HCT116 (cell line): ENCODE measurements around the gene GGACT. TPM values are rescaled to one million over a fixed set of nuclear protein-coding genes. Genes with fewer than 3 reads are reported as not detected.

Source experiments
- ATAC-seq: fragments of 200-7000 bp; cut with Tn5 transposase; 2 replicates; pipeline ENCODE4 v1.9.1; 2020; ENCODE audit warnings: mild to moderate bottlenecking, moderate library complexity
- BruUV-seq: library from RNA; stranded (reverse); fragments of 400-500 nt; replicated peaks from 2 replicates; lab custom pipeline; 2021; lab: Mats Ljungman, UMichigan
- CTCF ChIA-PET: fragments of 300-600 bp; sonication (Branson Sonifier 250); formaldehyde crosslinking; loops from one replicate; lab custom pipeline; 2021; ENCODE audit warnings: antibody characterized with exemption; lab: Charles Lee
- POLR2A ChIA-PET: fragments of 300-600, 350-600 bp; sonication (Branson Sonifier 250); formaldehyde crosslinking; loops from one replicate; lab custom pipeline; 2021; ENCODE audit warnings: antibody characterized with exemption; lab: Charles Lee
- RAD21 ChIA-PET, 2 experiments: fragments of 300-600 bp; sonication (Branson Sonifier 250); formaldehyde crosslinking; loops; one replicate each; lab custom pipeline; 2023; ENCODE audit warnings: low total read pairs in 2 of 2; ENCODE audit not compliant: uncharacterized antibody in 2 of 2, unreplicated experiment in 2 of 2, low non-redundant PET in 1 of 2; lab: Charles Lee
- DNase-seq: peaks from one replicate; pipeline ENCODE4 v3.0.0-alpha.2; 2010; ENCODE audit warnings: low read depth, low spot score
- H2AFZ ChIP-seq: fragments of 200-600 bp; shearing (Covaris generic), sonication (generic); 2 replicates; pipeline ENCODE4 v1.6.1; 2017; ENCODE audit warnings: low read depth, mixed run types, mixed read lengths, antibody characterized with exemption, low read length; ENCODE audit not compliant: poor library complexity, severe bottlenecking
- H3K27ac ChIP-seq: 2 replicates; pipeline ENCODE4 v1.5.1; 2012; ENCODE audit warnings: low read depth, low read length
- H3K27me3 ChIP-seq: fragments of 200-600 bp; sonication (generic); 2 replicates; pipeline ENCODE4 v1.6.1; 2016; ENCODE audit warnings: mixed run types, low read length, mixed read lengths; ENCODE audit not compliant: insufficient read depth
- H3K36me3 ChIP-seq, 2 experiments: fragments of 200-500 bp in 1 of 2; fragments of 200-600 bp in 1 of 2; sonication (Bioruptor generic) in 1 of 2; sonication (generic) in 1 of 2; 2 replicates each; pipeline versions ENCODE4 v1.5.1 to v1.6.1; 2014 to 2016; ENCODE audit warnings: low read length in 2 of 2, inconsistent platforms in 1 of 2, mixed read lengths in 1 of 2, mixed run types in 1 of 2; ENCODE audit not compliant: insufficient read depth in 2 of 2, control insufficient read depth in 1 of 2
- H3K4me1 ChIP-seq, 2 experiments: fragments of 200-600 bp in 1 of 2; sonication (generic) in 1 of 2; 2 replicates each; pipeline versions ENCODE4 v1.5.1 to v1.6.1; 2012 to 2017; ENCODE audit warnings: low read length in 2 of 2, inconsistent platforms in 1 of 2, mild to moderate bottlenecking in 1 of 2, mixed read lengths in 1 of 2, mixed run types in 1 of 2, moderate library complexity in 1 of 2; ENCODE audit not compliant: insufficient read depth in 2 of 2, control insufficient read depth in 1 of 2
- H3K4me2 ChIP-seq: fragments of 200-600 bp; sonication (generic); 2 replicates; pipeline ENCODE4 v1.6.1; 2017; ENCODE audit warnings: mixed run types, low read length, mixed read lengths
- H3K4me3 ChIP-seq, 2 experiments: fragments of 200-600 bp in 1 of 2; sonication (generic) in 1 of 2; replicated peaks in 1 of 2; 2 replicates each; pipeline ENCODE4 v1.5.1; 2011 to 2016; ENCODE audit warnings: low read length in 2 of 2, control low read depth in 1 of 2, low read depth in 1 of 2, mild to moderate bottlenecking in 1 of 2, mixed read lengths in 1 of 2, mixed run types in 1 of 2
- H3K79me2 ChIP-seq: fragments of 200-600 bp; sonication (generic); 2 replicates; pipeline ENCODE4 v1.6.1; 2017; ENCODE audit warnings: mild to moderate bottlenecking, mixed run types, low read length, moderate library complexity, mixed read lengths; ENCODE audit not compliant: insufficient read depth
- H3K9ac ChIP-seq: fragments of 200-600 bp; sonication (generic); 2 replicates; pipeline ENCODE4 v1.6.1; 2016; ENCODE audit warnings: low read length, mixed read lengths
- H3K9me2 ChIP-seq: fragments of 200-600 bp; sonication (generic), shearing (Covaris generic); 2 replicates; pipeline ENCODE4 v1.6.1; 2017; ENCODE audit warnings: mixed run types, mild to moderate bottlenecking, moderate library complexity; ENCODE audit not compliant: insufficient read depth
- H3K9me3 ChIP-seq, 2 experiments: fragments of 200-500 bp in 1 of 2; fragments of 200-600 bp in 1 of 2; sonication (Bioruptor generic) in 1 of 2; sonication (generic) in 1 of 2; 2 replicates each; pipeline ENCODE4 v1.6.1; 2014 to 2017; ENCODE audit warnings: low read length in 2 of 2, mixed read lengths in 2 of 2, inconsistent platforms in 1 of 2, low read depth in 1 of 2, mild to moderate bottlenecking in 1 of 2, mixed run types in 1 of 2, moderate library complexity in 1 of 2; ENCODE audit not compliant: control insufficient read depth in 1 of 2, insufficient read depth in 1 of 2
- H4K20me1 ChIP-seq: fragments of 200-600 bp; sonication (generic), shearing (Covaris generic); 2 replicates; pipeline ENCODE4 v1.6.1; 2017; ENCODE audit warnings: mixed run types, mild to moderate bottlenecking, moderate library complexity; ENCODE audit not compliant: insufficient read depth
- CTCF ChIP-seq, 3 experiments: fragments of 200-600 bp in 1 of 3; sonication (generic) in 1 of 3; IDR thresholded peaks in 2 of 3; conservative IDR thresholded peaks in 1 of 3; 2 replicates each; pipeline ENCODE4 v1.5.1; 2012 to 2017; ENCODE audit warnings: low read depth in 2 of 3, low read length in 2 of 3, antibody characterized with exemption in 1 of 3, borderline replicate concordance in 1 of 3, control low read depth in 1 of 3, mild to moderate bottlenecking in 1 of 3, mixed read lengths in 1 of 3, mixed run types in 1 of 3, moderate library complexity in 1 of 3; ENCODE audit not compliant: insufficient read depth in 1 of 3
- EGR1 ChIP-seq: IDR thresholded peaks from 2 replicates; pipeline ENCODE4 v1.6.1; 2012; ENCODE audit warnings: low read depth
- JUND ChIP-seq: IDR thresholded peaks from 2 replicates; pipeline ENCODE4 v1.6.1; 2012
- POLR2A ChIP-seq: IDR thresholded peaks from 2 replicates; pipeline ENCODE4 v1.7.0; 2011; ENCODE audit warnings: borderline replicate concordance; ENCODE audit not compliant: insufficient read depth, insufficient read length; ENCODE audit errors: extremely low read depth
- POLR2AphosphoS5 ChIP-seq: IDR thresholded peaks from 2 replicates; pipeline ENCODE4 v1.6.1; 2011; ENCODE audit warnings: mild to moderate bottlenecking, low read depth, low read length, moderate library complexity
- RAD21 ChIP-seq: IDR thresholded peaks from 2 replicates; pipeline ENCODE4 v1.6.1; 2012; ENCODE audit warnings: low read depth, mild to moderate bottlenecking
- REST ChIP-seq: IDR thresholded peaks from 2 replicates; pipeline ENCODE4 v1.6.1; 2012; ENCODE audit warnings: low read depth
- SIN3A ChIP-seq: IDR thresholded peaks from 2 replicates; pipeline ENCODE4 v1.6.1; 2012; ENCODE audit warnings: low read depth
- SP1 ChIP-seq: IDR thresholded peaks from 2 replicates; pipeline ENCODE4 v1.6.1; 2012; ENCODE audit warnings: low read depth
- YY1 ChIP-seq: IDR thresholded peaks from 2 replicates; pipeline ENCODE4 v1.6.1; 2011; ENCODE audit warnings: low read length, low read depth, moderate library complexity, mild to moderate bottlenecking; ENCODE audit not compliant: insufficient replicate concordance; ENCODE audit errors: extremely low read depth
- ZNF274 ChIP-seq: fragments of 200-500 bp; sonication (Bioruptor generic); IDR thresholded peaks from 2 replicates; pipeline ENCODE4 v1.6.1; 2014; ENCODE audit warnings: mild to moderate bottlenecking, low read depth, low read length, inconsistent platforms
- intact Hi-C: fragments of 100-400 bp; cut with micrococcal nuclease; formaldehyde crosslinking; loops from 2 replicates; pipeline ENCODE4 v1.10.0; 2022
- total RNA-seq: library from RNA; stranded (reverse); gene quantifications from one replicate; pipeline ENCODE4 v1.2.1, GENCODE V29; 2021; ENCODE audit not compliant: unreplicated experiment
- TF ChIP-seq, protein P1 (sequence below): IDR thresholded peaks from 2 replicates; pipeline ENCODE4 v1.6.1; 2012

Gene GGACT
- total RNA-seq, 1 experiment from 2014 or later: 5.0 TPM

- H3K9ac ChIP-seq: no peak overlapping the region
- H3K9me3 ChIP-seq: no peaks in the 10 kb centered on the region
- no peak overlapping the region for H2AFZ ChIP-seq
- intact Hi-C loops: no loop called here
- H3K4me1 ChIP-seq: no peaks in the 10 kb centered on the region
- ChIA-PET CTCF (no interaction called here), POLR2A (no interaction called here), RAD21 (no interaction called here)
- H3K4me3 ChIP-seq: no peak overlapping the region
- no peaks in the 10 kb centered on the region for H4K20me1 ChIP-seq
- no peak overlapping the region for H3K4me2 ChIP-seq
- no peak overlapping the region for H3K27ac ChIP-seq
- TF ChIP-seq SP1 (no peak), ZNF274 (no peak), EGR1 (no peak), JUND (no peak), REST (no peak), POLR2A (no peak), YY1 (no peak), RAD21 (no peak), SIN3A (no peak), POLR2AphosphoS5 (no peak), CTCF (IDR thresholded peaks at IDR 0.05 in 2 of 3, conservative IDR thresholded peaks at IDR 0.05 in 1 of 3; ENCODE audit: borderline replicate concordance in 1 of 3, insufficient read depth in 1 of 3, low read depth in 2 of 3, low read length in 2 of 3) (no peak)
- TF ChIP-seq, protein P1, sequence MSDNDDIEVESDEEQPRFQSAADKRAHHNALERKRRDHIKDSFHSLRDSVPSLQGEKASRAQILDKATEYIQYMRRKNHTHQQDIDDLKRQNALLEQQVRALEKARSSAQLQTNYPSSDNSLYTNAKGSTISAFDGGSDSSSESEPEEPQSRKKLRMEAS: no peak
- H3K36me3 ChIP-seq: no peaks in the 10 kb centered on the region
- DNase-seq (no peak), ATAC-seq (no peak)
- no TSS peak for BruUV-seq
- no peaks in the 10 kb centered on the region for H3K79me2 ChIP-seq
- no peaks in the 10 kb centered on the region for H3K27me3 ChIP-seq
- no peaks in the 10 kb centered on the region for H3K9me2 ChIP-seq
Measured at GRCh38 chr13:100581504-100581903, 7.1 kb downstream of the GGACT start.
